Uterus (tissue), 4 donors: ENCODE data around the gene SCARB2. TPM values are rescaled to one million over a fixed set of nuclear protein-coding genes. Genes with fewer than 3 reads are reported as not detected.

Experiments
- DNase-seq, 2 donors: peaks; one replicate each; pipeline ENCODE4 v3.0.0-alpha.2; 2019 to 2020
- H3K27ac ChIP-seq, 2 donors: fragments of 200-600 bp; sonication (generic); 1 replicate in 1 of 2; 2 replicates in 1 of 2; pipeline ENCODE4 v1.5.1; 2016 to 2018
- H3K27me3 ChIP-seq, 2 donors: fragments of 200-600 bp; sonication (generic); one replicate each; pipeline ENCODE4 v1.5.1; 2018 to 2019; ENCODE audit warnings: control low read depth in 1 of 2
- H3K36me3 ChIP-seq, 2 donors: fragments of 200-600 bp; sonication (generic); one replicate each; pipeline ENCODE4 v1.5.1; 2019; ENCODE audit warnings: control low read depth in 1 of 2
- H3K4me1 ChIP-seq, 2 donors: fragments of 200-600 bp; sonication (generic); one replicate each; pipeline ENCODE4 v1.5.1; 2018 to 2019; ENCODE audit warnings: control low read depth in 1 of 2
- H3K4me3 ChIP-seq, 2 donors: fragments of 200-600 bp; sonication (generic); 1 replicate in 1 of 2; 2 replicates in 1 of 2; pipeline ENCODE4 v1.5.1; 2018 to 2019; ENCODE audit warnings: mild to moderate bottlenecking in 1 of 2
- H3K9me3 ChIP-seq, 2 donors: fragments of 200-600 bp; sonication (generic); one replicate each; pipeline ENCODE4 v1.5.1; 2019; ENCODE audit warnings: control low read depth in 1 of 2
- POLR2A ChIP-seq, 2 donors: fragments of 450-650 bp; IDR thresholded peaks; one replicate each; pipeline ENCODE4 v1.6.1; 2016; ENCODE audit warnings: antibody characterized with exemption in 2 of 2, mild to moderate bottlenecking in 1 of 2, moderate library complexity in 1 of 2
- intact Hi-C: fragments of 100-400 bp; cut with DNase I; formaldehyde crosslinking; loops from one replicate; pipeline ENCODE4 v1.15.1; 2023; ENCODE audit warnings: low total_unique reads
- total RNA-seq, 4 donors: library from RNA; depleted of rRNA in 3 of 4; stranded (reverse); fragments of >200 nt in 3 of 4; gene quantifications; one replicate each; pipeline versions ENCODE4 v1.1.0 to v1.2.4, GENCODE V29; 2014 to 2023
- TF ChIP-seq, protein P1 (sequence below), 4 experiments: fragments of 200-600 bp in 2 of 4; fragments of 450-650 bp in 2 of 4; sonication (generic) in 2 of 4; IDR thresholded peaks; one replicate each; pipeline ENCODE4 v1.5.1; 2016 to 2019; ENCODE audit warnings: antibody characterized with exemption in 4 of 4, mild to moderate bottlenecking in 2 of 4, moderate library complexity in 1 of 4
- donor health status: DM: yes; HTN: yes; CAD: no.

Gene SCARB2
- total RNA-seq, 4 donors from 2014 or later: 150 to 233 (median 196) TPM

- intact Hi-C loops: no loop called here
- Histone ChIP-seq H3K27me3 (no peaks in the 10 kb centered on the region), H3K4me1 (peaks cover 16 to 28% of the 10 kb centered on the region in 2 donors), H3K27ac (peak overlapping the region; percentile 79 to 84), H3K36me3 (no peaks in the 10 kb centered on the region), H3K4me3 (no peak overlapping the region), H3K9me3 (no peaks in the 10 kb centered on the region)
- peak; percentile 69 to 94 for DNase-seq
- TF ChIP-seq POLR2A (IDR thresholded peaks at IDR 0.05): no peak
- TF ChIP-seq, protein P1, sequence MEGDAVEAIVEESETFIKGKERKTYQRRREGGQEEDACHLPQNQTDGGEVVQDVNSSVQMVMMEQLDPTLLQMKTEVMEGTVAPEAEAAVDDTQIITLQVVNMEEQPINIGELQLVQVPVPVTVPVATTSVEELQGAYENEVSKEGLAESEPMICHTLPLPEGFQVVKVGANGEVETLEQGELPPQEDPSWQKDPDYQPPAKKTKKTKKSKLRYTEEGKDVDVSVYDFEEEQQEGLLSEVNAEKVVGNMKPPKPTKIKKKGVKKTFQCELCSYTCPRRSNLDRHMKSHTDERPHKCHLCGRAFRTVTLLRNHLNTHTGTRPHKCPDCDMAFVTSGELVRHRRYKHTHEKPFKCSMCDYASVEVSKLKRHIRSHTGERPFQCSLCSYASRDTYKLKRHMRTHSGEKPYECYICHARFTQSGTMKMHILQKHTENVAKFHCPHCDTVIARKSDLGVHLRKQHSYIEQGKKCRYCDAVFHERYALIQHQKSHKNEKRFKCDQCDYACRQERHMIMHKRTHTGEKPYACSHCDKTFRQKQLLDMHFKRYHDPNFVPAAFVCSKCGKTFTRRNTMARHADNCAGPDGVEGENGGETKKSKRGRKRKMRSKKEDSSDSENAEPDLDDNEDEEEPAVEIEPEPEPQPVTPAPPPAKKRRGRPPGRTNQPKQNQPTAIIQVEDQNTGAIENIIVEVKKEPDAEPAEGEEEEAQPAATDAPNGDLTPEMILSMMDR (IDR thresholded peaks at IDR 0.05): no peak
Observed at GRCh38 chr4:76198411-76199237, 15.0 kb downstream of the SCARB2 start.

DNA sequence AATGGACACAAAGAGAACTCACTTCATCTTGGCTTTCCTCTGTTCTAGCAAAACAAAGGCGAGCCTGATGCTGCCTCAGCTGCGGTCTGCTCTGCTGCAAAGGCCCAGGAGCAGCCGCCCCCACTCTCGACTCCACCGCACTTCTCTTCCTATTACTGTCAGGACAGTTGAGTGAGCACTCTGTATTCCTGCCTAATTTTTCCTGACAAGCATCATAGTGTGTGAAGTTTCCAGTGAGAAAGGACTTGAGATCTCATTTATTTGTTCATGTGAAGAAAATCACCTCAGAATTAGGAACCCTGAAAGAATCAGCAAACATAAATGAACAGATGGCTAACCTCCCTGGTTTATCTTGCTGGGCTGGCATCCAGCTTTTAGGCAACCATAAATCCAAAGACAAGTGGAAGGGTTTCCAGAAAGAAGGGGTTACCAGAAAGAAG is 15.6 kb downstream of the SCARB2 start:
- intact Hi-C loops: no loop called here
- no peak overlapping the region for H3K4me3 ChIP-seq
- DNase-seq: peak; percentile 68 to 80

DNA sequence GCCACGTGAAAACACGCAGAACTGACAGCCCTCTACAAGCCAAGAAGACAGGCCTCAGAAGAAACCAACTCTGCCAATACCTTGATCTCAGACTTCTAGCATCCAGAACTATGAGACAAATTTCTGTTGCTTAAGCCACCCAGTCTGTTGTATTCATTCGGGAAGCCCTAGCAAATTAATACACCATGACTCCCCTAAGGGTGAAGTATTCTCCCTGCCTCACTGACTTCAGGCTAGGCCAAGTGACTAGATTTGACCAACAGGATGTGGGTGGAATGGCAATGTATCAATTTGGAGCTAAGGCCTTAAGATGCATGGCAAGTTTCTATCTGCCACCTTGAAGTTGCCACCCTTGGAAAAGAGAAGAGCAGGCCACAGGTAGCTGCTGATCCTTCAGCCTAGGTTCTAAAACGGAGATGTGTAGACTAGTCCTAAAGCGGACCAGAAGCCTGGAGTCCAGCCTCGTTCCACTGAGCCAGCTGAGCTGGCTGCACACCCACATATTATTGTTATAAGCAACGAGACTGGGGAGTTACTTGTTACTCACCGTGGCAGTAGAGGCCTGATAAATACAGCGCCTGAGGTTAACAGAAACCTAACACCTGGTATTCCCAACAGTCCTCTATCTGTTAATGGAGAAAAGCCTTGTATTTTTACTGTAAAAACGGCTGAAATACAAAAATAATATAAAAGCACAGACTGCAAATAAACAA is 16.4 kb downstream of the SCARB2 start:
- no peak for TF ChIP-seq POLR2A (IDR thresholded peaks at IDR 0.05)
- TF ChIP-seq, protein P1 (IDR thresholded peaks at IDR 0.05): no peak
- Histone ChIP-seq H3K9me3 (no peaks in the 10 kb centered on the region), H3K4me3 (no peak overlapping the region), H3K27ac (peak overlapping the region; percentile 79 to 84), H3K4me1 (peaks cover 16 to 28% of the 10 kb centered on the region in 2 donors), H3K27me3 (no peaks in the 10 kb centered on the region), H3K36me3 (no peaks in the 10 kb centered on the region)
- intact Hi-C loops: no loop called here
- no peak for DNase-seq

More for the DNA sequence above, 15.6 kb downstream of the SCARB2 start:
- no peaks in the 10 kb centered on the region for H3K9me3 ChIP-seq
- H3K4me1 ChIP-seq: peaks cover 16 to 28% of the 10 kb centered on the region in 2 donors
- H3K36me3 ChIP-seq: no peaks in the 10 kb centered on the region
- peak overlapping the region; percentile 79 to 84 for H3K27ac ChIP-seq
- no peak for TF ChIP-seq POLR2A (IDR thresholded peaks at IDR 0.05)
- TF ChIP-seq, protein P1 (IDR thresholded peaks at IDR 0.05): no peak
- no peaks in the 10 kb centered on the region for H3K27me3 ChIP-seq

DNA sequence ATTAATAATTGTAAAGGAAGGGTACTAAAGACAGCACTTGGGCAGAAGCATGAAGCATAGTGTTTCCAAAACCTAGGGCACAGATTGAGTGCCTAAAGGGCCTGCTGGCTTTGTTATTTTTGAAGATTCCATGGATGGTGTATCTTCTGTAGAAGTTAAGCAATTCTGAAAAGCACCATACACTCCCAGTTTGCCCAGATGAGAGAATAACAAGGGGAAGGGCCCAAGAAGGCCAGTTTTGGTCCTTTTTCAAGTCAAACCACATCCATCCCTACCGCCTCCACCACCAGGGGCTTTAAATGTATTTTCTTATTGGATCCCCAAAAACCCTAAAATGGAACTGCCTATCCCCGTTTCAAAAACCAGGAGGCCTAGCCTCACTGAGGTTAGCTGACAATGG is 17.2 kb downstream of the SCARB2 start:
- peak overlapping the region; percentile 79 to 84 for H3K27ac ChIP-seq
- intact Hi-C loops: no loop called here

More for the DNA sequence above, 17.2 kb downstream of the SCARB2 start:
- Histone ChIP-seq H3K36me3 (no peaks in the 10 kb centered on the region), H3K27me3 (no peaks in the 10 kb centered on the region), H3K9me3 (no peaks in the 10 kb centered on the region), H3K4me3 (no peak overlapping the region), H3K4me1 (peaks cover 16 to 28% of the 10 kb centered on the region in 2 donors)
- no peak for DNase-seq
- no peak for TF ChIP-seq POLR2A (IDR thresholded peaks at IDR 0.05)
- TF ChIP-seq, protein P1 (IDR thresholded peaks at IDR 0.05): no peak
